ENCODE data around the gene DBR1.

Gene DBR1

DNA sequence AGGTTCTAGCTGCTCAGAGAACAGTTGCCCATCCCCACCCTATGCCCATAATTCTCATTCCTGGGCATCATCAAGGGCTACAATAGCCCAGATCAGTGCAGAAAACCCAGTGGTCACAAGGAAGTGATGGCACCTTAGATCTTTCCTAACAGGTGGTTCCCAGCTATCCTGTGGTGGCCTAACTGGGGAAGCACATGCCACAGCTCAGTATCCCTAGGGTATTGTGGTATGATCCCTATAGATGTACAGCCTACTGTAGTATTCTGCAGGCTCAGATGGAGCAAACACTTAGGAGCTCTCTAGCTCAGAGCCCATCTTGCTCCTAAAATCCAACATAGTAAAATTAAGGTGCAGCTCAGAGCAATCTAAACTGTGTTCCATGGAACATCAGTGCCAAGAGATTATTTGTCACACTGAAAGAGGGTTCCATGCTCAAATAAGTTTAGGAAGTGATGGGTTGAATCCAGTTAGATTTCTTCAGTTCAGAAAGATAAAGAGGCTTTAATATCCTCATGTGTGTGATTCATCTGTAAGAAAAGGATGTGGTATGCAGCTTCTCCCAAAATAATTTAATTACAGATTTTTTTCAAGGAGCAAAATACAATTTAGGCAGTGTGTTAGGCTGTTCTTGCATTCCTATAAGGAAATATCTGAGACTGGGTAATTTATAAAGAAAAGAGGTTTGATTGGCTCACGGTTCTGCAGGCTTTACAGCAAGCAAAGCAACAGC lies 46.9 kb downstream of the DBR1 start:
- TF ChIP-seq, protein P1, sequence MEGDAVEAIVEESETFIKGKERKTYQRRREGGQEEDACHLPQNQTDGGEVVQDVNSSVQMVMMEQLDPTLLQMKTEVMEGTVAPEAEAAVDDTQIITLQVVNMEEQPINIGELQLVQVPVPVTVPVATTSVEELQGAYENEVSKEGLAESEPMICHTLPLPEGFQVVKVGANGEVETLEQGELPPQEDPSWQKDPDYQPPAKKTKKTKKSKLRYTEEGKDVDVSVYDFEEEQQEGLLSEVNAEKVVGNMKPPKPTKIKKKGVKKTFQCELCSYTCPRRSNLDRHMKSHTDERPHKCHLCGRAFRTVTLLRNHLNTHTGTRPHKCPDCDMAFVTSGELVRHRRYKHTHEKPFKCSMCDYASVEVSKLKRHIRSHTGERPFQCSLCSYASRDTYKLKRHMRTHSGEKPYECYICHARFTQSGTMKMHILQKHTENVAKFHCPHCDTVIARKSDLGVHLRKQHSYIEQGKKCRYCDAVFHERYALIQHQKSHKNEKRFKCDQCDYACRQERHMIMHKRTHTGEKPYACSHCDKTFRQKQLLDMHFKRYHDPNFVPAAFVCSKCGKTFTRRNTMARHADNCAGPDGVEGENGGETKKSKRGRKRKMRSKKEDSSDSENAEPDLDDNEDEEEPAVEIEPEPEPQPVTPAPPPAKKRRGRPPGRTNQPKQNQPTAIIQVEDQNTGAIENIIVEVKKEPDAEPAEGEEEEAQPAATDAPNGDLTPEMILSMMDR (IDR thresholded peaks at IDR 0.05; ENCODE audit: low read depth, low read length, missing control alignments), result no peak
- H3K4me3 ChIP-seq (replicated peaks; ENCODE audit: low read depth, low read length), result no peak overlapping the region
- DNase-seq (ENCODE audit: extremely low read depth, low read depth), result no peak

DNA sequence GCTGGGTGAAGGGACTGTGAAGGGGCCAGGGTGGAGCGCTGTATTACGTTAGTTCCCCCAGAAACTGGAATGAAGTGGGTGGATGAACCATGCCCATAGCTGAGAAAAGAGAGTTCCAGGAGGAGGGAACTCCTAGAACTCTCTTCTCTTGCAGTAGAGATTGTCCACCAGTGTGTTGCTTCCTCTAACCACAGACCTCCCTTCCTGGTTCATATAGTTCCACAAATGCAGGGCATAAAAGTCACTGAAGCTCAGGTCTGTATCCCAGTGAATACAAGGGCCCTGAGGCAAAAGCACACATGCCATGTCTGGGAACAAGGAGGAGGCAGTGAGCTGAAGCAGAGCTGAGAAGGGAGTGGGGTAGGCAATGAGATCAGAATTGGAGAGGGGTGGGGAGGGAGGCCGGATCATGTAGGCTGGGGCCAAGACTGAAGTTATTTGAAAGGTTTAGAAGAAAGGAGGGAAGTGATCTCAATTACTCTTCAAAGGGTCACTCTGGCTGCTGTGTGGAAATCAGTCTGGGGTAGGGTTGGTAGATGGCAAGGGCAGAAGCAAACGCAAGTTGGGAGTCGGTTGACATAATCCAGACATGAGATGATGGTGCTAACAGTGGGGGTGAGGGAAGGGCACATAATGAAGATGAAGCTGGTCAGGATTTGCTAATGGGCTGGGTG lies 49.0 kb downstream of the DBR1 start:
- TF ChIP-seq, protein P1 (IDR thresholded peaks at IDR 0.05; ENCODE audit: low read depth, low read length, missing control alignments), result no peak
- DNase-seq (ENCODE audit: extremely low read depth, low read depth), result no peak
- no peak overlapping the region for H3K4me3 ChIP-seq (replicated peaks; ENCODE audit: low read depth, low read length)

DNA sequence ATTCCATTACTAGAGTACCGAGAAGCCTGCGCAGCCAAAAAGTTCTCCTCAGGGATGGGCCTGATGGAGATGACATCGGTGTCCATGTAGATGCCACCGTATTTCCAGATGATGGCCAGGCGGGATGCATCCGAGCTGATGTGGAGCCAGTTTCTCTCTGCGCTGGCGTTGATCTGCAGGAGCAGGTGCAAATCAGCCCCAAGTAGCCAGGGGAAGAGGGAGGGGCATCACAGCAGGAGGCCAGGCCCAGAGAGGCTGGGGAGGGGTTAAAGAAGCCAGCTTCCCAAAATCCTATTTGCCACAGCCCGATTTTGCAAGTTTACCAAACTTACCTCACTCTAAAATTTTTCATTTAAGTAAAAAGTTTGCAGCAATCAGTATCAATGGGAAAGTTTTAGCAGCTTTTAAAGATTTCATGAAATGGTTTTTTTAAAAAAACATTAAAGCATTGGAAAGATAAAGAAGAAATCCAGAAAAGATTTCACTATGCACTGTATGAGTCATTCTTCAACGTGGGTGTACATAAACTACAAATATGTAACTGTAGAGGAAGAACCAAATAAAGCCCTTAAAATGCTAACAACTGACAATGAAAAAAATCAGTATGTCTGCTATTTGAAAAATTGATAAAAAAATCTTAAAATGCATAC lies 49.9 kb downstream of the DBR1 start:
- H3K4me3 ChIP-seq (replicated peaks; ENCODE audit: low read depth, low read length), result no peak overlapping the region
- no peak for DNase-seq (ENCODE audit: extremely low read depth, low read depth)
- TF ChIP-seq, protein P1 (IDR thresholded peaks at IDR 0.05; ENCODE audit: low read depth, low read length, missing control alignments), result no peak

DNA sequence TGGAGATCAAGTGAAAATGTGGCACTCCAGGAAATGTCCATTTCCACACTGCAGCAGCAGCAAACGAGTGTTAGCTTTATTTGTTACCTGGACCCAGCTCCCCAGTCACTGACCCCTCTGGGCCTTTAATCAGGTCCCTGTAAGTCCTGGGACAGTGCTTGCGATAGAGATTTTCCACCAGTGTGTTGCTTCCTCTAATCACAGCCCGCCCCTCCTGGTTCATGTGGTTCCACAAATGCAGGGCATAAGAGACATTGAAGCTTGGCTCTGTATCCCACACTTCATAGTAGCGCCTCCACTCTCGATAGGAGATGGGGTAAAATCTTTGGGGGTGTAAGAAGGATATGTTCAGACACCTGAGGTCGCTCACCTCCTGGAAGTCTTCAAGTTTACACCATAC lies 50.5 kb downstream of the DBR1 start:
- TF ChIP-seq, protein P1 (IDR thresholded peaks at IDR 0.05; ENCODE audit: low read depth, low read length, missing control alignments), result no peak
- no peak overlapping the region for H3K4me3 ChIP-seq (replicated peaks; ENCODE audit: low read depth, low read length)
- DNase-seq (ENCODE audit: extremely low read depth, low read depth), result no peak

DNA sequence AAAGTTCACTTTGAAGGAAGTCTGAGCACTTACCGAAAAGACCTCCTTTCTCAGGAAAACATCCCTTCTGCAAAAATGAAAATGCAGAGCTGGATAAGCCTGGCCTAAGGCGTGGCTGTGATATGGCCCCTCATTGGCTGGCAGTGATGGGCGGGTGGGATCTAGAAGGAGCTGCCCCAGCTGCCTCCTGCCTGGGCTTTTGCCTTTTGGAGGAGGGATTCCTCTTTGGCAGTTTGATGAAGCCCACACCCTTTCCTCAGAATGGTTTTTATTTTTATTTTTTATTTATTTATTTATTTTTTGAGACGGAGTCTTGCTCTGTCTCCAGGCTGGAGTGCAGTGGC lies 55.3 kb downstream of the DBR1 start:
- TF ChIP-seq, protein P1 (IDR thresholded peaks at IDR 0.05; ENCODE audit: low read depth, low read length, missing control alignments), result no peak
- no peak for DNase-seq (ENCODE audit: extremely low read depth, low read depth)
- H3K4me3 ChIP-seq (replicated peaks; ENCODE audit: low read depth, low read length), result no peak overlapping the region

DNA sequence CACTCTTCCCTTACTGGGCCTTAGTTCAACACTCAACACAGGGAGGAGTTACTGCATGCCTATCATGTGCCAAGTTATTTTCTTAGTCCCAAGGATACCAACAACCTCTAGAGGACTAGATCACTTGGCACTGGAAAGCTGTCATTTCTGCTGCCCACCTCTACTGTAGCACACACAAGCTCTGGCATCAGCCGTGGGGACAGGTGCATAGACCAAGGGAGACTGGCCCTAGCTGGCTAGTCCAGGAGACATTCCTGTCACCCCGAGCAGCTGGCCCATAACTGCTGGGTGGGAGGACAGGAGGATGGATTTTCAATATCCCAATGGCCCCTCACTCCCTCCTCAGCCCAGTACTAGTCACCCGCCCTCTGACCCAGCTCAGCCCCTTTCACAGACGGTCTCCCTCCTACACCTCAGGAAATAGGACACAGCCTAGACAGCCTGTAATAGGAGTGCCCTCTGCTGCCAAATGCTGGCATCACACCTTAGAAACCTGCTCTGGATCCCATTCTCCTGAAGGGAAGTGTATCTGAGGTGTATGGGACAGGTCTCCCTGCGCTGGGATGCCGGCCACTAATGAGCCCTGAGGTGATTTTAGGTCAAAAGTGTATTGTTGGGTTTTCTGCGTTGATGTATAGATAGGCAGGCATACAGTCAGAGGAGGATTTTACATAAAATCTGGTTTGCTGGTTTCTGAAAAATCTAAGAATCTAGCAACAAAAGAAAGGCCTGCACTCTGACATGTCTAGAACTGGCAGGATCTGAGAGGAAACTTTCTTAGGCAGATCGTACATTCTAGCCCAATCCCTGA lies 55.9 kb downstream of the DBR1 start:
- peak; percentile 45 for DNase-seq (ENCODE audit: extremely low read depth, low read depth)
- no peak overlapping the region for H3K4me3 ChIP-seq (replicated peaks; ENCODE audit: low read depth, low read length)
- TF ChIP-seq, protein P1 (IDR thresholded peaks at IDR 0.05; ENCODE audit: low read depth, low read length, missing control alignments), result peak; percentile 87

Data from HFF-Myc (cell line).